ENCODE data around the gene ARL8A.

The ARL8A gene

DNA sequence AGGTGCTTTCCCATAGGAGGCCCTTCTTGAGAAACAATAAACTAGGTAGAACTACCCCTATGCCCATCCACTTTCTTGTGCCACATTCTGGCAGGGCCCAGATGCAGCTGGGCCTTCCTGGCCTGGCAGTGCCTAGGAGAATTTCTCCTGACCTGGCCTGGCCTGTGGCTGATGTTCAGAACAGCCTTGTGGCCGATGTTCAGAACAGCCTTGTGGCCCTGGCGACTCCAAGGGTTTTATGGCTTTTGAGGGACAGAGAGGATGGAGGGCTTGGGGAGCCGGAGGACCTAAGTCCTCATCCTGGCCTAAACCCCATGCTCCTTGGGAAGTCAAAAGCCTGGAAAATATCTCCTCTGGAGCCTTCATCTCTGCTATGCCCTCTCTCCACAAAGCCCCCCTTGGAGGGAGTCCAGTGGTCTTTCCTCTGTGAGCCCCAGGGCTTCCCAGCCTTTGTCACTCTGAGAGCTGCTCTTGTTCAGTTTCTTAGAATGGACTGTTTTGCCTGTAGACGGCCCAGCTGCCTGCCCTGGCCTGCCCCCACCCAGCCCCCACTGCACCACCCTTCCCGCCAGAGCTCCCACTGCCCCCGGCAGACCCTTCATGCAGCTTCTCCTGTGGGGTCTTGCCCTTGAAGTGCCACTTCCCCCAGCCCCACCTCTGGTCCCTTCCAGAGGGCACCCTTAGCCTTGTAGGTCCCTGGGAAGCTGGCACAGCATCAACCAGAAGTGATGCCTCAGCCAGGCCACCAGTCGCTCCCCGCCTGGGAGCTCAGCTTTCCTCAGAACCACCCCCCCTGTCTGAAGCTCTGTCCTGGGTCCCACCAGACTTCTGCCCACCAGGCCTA is 14.9 kb downstream of the ARL8A start:
- H3K27ac Mint-ChIP-seq: no peak overlapping the region
- H3K4me1 Mint-ChIP-seq: no peaks in the 10 kb centered on the region
- peaks cover 5% of the 10 kb centered on the region for H3K27me3 Mint-ChIP-seq
- H3K9me3 Mint-ChIP-seq: no peaks in the 10 kb centered on the region
- DNase-seq (no peak), ATAC-seq (peak; percentile 13)
- H3K36me3 Mint-ChIP-seq (ENCODE audit: low read depth): no peaks in the 10 kb centered on the region
- H3K4me3 Mint-ChIP-seq: no peak overlapping the region

DNA sequence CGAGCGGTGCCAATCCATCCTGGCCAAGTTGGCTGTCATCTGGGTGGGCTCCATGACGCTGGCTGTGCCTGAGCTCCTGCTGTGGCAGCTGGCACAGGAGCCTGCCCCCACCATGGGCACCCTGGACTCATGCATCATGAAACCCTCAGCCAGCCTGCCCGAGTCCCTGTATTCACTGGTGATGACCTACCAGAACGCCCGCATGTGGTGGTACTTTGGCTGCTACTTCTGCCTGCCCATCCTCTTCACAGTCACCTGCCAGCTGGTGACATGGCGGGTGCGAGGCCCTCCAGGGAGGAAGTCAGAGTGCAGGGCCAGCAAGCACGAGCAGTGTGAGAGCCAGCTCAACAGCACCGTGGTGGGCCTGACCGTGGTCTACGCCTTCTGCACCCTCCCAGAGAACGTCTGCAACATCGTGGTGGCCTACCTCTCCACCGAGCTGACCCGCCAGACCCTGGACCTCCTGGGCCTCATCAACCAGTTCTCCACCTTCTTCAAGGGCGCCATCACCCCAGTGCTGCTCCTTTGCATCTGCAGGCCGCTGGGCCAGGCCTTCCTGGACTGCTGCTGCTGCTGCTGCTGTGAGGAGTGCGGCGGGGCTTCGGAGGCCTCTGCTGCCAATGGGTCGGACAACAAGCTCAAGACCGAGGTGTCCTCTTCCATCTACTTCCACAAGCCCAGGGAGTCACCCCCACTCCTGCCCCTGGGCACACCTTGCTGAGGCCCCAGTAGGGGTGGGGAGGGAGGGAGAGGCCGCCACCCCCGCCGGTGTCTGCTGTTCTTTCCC is 16.5 kb downstream of the ARL8A start:
- H3K4me3 Mint-ChIP-seq: no peak overlapping the region
- ATAC-seq: no peak
- DNase-seq: no peak
- H3K36me3 Mint-ChIP-seq (ENCODE audit: low read depth): no peaks in the 10 kb centered on the region
- H3K4me1 Mint-ChIP-seq: no peaks in the 10 kb centered on the region
- H3K27ac Mint-ChIP-seq: no peak overlapping the region
- H3K9me3 Mint-ChIP-seq: no peaks in the 10 kb centered on the region
- H3K27me3 Mint-ChIP-seq: peaks cover 8% of the 10 kb centered on the region

DNA sequence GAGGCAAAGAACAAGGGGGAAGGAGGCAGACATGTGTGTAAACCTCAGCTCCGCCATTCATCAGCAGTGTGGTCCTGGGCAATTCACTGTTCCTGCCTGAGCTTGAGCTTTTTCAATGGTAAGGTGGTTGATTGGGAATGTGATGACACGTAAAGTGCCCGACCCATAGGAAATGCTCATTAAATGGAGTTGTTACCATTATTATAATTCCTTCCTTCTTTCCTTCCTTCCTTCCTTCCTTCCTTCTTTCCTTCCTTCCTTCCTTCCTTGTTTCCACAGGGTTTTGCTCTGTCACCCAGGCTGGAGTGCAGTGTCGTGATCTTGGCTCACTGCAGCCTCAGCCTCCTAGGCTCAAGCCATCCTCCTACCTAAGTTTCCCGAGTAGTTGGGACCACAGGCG is 17.5 kb downstream of the ARL8A start:
- Mint-ChIP-seq H3K9me3 (no peaks in the 10 kb centered on the region), H3K36me3 (ENCODE audit: low read depth) (no peaks in the 10 kb centered on the region), H3K27me3 (peaks cover 8% of the 10 kb centered on the region), H3K4me1 (no peaks in the 10 kb centered on the region), H3K4me3 (no peak overlapping the region), H3K27ac (no peak overlapping the region)
- DNase-seq (no peak), ATAC-seq (no peak)

DNA sequence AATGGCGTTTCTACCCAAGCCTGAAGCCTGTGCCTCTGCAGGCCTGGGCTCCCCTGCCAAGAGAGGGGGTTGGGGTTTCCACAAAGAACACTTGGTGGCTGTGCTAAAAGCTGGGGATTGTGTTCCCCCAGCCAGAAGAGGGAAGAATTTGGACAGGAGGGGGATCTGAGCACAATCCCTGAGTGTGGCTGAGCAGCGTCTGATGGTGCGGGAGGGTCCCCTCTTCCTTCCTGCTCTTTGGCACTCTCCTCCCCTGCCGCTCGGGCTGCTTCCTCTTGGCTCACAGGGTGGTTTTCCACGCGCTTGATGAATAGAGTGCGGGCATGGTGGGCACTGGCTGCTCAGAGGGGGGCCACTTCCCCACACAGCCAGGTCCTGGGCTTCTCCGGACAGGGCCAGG is 18.1 kb downstream of the ARL8A start:
- no peaks in the 10 kb centered on the region for H3K4me1 Mint-ChIP-seq
- no peak overlapping the region for H3K27ac Mint-ChIP-seq
- peaks cover 8% of the 10 kb centered on the region for H3K27me3 Mint-ChIP-seq
- no peaks in the 10 kb centered on the region for H3K36me3 Mint-ChIP-seq (ENCODE audit: low read depth)
- H3K9me3 Mint-ChIP-seq: no peaks in the 10 kb centered on the region
- ATAC-seq (no peak), DNase-seq (no peak)
- H3K4me3 Mint-ChIP-seq: no peak overlapping the region

DNA sequence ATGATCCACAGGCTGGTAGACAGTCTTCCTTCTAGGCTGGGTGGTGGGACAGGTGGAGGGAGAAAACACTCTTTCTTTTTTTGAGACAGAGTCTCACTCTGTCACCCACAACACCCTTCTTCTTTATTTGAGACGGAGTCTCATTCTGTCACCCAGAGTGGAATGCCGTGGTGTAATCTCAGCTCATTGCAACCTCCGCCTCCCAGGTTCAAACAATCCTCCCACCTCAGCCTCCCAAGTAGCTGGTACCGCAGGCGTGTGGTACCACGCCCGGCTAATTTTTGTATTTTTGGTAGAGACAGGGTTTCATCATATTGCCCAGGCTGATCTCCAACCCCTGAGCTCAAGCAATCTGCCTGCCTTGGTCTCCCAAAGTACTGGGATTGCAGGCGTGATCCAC is 18.9 kb downstream of the ARL8A start:
- Mint-ChIP-seq H3K9me3 (no peaks in the 10 kb centered on the region), H3K36me3 (ENCODE audit: low read depth) (no peaks in the 10 kb centered on the region), H3K4me3 (no peak overlapping the region), H3K27me3 (peaks cover 11% of the 10 kb centered on the region), H3K27ac (no peak overlapping the region), H3K4me1 (no peaks in the 10 kb centered on the region)
- DNase-seq: no peak
- ATAC-seq: no peak

DNA sequence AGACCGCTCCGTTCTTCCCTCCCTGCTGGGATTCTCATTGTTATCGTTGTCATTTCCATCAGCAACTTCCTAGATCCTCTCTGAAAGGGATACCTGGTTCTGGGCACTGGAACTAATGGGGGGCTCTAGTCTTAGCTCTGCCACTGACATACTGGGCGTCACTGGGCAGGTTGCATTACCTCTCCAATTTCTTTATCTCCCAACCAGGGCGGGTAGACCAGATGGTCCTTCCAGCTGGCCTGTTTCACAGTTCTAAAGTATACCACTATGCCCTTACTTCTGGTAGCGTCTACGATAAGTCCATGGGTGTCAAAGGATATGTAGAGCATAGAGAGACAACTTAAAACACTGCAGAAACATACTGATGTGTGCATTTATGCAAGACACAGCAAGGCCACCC is 20.4 kb downstream of the ARL8A start:
- no peak for ATAC-seq
- no peaks in the 10 kb centered on the region for H3K36me3 Mint-ChIP-seq (ENCODE audit: low read depth)
- no peak for DNase-seq
- no peaks in the 10 kb centered on the region for H3K4me1 Mint-ChIP-seq
- no peaks in the 10 kb centered on the region for H3K9me3 Mint-ChIP-seq
- H3K4me3 Mint-ChIP-seq: no peak overlapping the region
- no peak overlapping the region for H3K27ac Mint-ChIP-seq
- peaks cover 11% of the 10 kb centered on the region for H3K27me3 Mint-ChIP-seq

DNA sequence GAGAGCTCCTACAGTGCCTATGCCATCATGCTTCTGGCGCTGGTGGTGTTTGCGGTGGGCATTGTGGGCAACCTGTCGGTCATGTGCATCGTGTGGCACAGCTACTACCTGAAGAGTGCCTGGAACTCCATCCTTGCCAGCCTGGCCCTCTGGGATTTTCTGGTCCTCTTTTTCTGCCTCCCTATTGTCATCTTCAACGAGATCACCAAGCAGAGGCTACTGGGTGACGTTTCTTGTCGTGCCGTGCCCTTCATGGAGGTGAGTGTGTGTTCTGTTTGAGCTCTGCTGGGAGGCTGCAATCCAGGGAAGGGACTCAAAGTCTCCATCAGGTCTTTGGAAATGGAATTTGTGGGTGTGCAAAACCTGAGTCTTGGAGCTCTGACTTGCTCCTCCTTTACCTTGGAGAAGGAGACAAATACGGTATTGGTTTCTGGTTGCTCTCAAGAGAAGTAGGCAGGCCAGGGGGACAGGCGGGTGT is 21.2 kb downstream of the ARL8A start:
- Mint-ChIP-seq H3K27me3 (peaks cover 11% of the 10 kb centered on the region), H3K36me3 (ENCODE audit: low read depth) (no peaks in the 10 kb centered on the region), H3K4me3 (no peak overlapping the region), H3K9me3 (no peaks in the 10 kb centered on the region), H3K4me1 (no peaks in the 10 kb centered on the region), H3K27ac (no peak overlapping the region)
- DNase-seq (no peak), ATAC-seq (no peak)

DNA sequence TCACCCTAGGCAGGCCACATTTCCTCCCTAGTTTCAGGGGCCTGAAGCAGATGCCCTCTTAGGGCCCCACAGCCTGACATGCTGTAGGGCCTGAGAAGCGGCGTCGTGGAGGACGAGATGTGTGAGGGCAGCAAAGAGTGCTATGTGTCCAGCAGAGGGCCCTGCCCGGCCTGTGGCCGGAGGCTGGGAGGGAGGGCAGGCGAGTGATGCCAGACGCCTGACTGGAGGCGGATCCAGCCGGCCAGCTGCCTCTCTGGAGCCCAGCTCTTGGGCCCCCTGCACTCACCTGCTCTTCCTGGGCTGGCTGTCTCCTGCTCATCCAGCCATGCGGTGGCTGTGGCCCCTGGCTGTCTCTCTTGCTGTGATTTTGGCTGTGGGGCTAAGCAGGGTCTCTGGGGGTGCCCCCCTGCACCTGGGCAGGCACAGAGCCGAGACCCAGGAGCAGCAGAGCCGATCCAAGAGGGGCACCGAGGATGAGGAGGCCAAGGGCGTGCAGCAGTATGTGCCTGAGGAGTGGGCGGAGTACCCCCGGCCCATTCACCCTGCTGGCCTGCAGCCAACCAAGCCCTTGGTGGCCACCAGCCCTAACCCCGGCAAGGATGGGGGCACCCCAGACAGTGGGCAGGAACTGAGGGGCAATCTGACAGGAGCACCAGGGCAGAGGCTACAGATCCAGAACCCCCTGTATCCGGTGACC is 21.8 kb downstream of the ARL8A start, which contains the start of gene GPR37L1:
Gene GPR37L1 (plus strand): TSS at position 279 of the 697 bp plus-strand sequence. CDS start 47 bp downstream, at position 326.
- H3K4me1 Mint-ChIP-seq: no peaks in the 10 kb centered on the region
- no peak for ATAC-seq
- DNase-seq: no peak
- H3K27ac Mint-ChIP-seq: no peak within 1 kb of the TSS
- no peaks in the 10 kb centered on the region for H3K9me3 Mint-ChIP-seq
- H3K27me3 Mint-ChIP-seq: peaks cover 11% of the 10 kb centered on the region
- H3K36me3 Mint-ChIP-seq (ENCODE audit: low read depth): no peaks in the 10 kb centered on the region
- no peak within 1 kb of the TSS for H3K4me3 Mint-ChIP-seq

DNA sequence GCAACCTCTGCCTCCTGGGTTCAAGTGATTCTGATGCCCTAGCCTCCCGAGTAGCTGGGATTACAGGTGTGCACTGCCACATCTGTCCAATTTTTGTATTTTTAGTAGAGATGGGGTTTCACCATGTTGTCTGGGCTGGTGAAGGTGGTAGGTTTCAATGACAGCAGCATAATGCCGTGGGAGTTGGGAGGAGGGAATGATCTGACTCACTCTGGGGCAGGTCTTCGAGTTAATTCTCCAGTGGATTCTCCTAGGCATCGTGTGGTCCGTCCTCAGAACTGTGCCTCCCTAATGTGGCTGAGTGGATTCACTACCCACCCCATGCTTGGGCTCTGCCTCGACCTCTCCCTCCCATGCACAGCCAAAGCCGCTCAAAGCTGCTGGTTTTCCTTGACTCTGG is 23.5 kb downstream of the ARL8A start:
- no peak for DNase-seq
- no peak overlapping the region for H3K4me3 Mint-ChIP-seq
- H3K36me3 Mint-ChIP-seq (ENCODE audit: low read depth): no peaks in the 10 kb centered on the region
- peaks cover 11% of the 10 kb centered on the region for H3K27me3 Mint-ChIP-seq
- H3K4me1 Mint-ChIP-seq: no peaks in the 10 kb centered on the region
- H3K27ac Mint-ChIP-seq: no peak overlapping the region
- ATAC-seq: no peak
- H3K9me3 Mint-ChIP-seq: no peaks in the 10 kb centered on the region

DNA sequence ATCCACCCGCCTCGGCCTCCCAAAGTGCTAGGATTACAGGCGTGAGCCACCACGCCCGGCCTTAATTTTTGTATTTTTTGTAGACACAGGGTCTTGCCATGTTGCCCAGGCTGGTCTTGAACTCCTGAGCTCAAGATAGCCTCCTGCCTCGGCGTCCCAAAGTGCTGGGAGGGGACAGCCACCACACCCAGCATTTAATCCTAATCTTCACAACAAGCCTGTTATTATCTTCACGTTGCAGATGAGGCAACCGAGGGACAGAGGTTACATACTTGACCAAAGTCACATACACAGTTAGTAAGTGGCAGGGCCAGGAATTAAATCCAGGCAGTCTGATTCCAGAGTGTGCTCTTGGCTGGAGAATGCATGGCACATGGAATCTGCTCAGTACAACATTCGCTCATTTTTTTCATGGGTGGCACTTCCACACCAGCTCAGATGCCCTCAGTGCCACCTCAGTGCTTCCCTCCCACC is 26.6 kb downstream of the ARL8A start:
- Mint-ChIP-seq H3K4me1 (no peaks in the 10 kb centered on the region), H3K27me3 (peaks cover 6% of the 10 kb centered on the region), H3K9me3 (no peaks in the 10 kb centered on the region), H3K27ac (no peak overlapping the region), H3K36me3 (ENCODE audit: low read depth) (no peaks in the 10 kb centered on the region), H3K4me3 (no peak overlapping the region)
- no peak for DNase-seq
- ATAC-seq: no peak

DNA sequence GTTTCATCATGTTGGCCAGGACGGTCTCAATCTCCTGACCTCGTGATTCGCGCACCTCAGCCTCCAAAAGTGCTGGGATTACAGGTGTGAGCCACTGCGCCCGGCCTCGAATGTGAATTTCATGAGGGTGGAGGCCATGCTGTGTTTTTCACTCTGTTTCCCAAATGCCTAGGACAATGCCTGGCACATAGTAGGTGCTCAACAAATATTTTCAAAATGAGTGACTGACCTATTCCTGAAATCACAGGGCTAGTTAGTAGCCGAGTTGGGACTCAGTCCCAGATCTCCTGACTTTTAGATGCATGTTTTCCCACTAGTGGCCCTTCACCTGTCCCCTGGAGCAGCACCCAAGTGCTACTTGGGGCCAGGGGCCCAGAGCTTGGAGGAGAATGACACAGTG is 28.2 kb downstream of the ARL8A start:
- DNase-seq (no peak), ATAC-seq (no peak)
- Mint-ChIP-seq H3K36me3 (ENCODE audit: low read depth) (no peaks in the 10 kb centered on the region), H3K4me1 (no peaks in the 10 kb centered on the region), H3K9me3 (no peaks in the 10 kb centered on the region), H3K4me3 (no peak overlapping the region), H3K27ac (no peak overlapping the region), H3K27me3 (peaks cover 4% of the 10 kb centered on the region)

DNA sequence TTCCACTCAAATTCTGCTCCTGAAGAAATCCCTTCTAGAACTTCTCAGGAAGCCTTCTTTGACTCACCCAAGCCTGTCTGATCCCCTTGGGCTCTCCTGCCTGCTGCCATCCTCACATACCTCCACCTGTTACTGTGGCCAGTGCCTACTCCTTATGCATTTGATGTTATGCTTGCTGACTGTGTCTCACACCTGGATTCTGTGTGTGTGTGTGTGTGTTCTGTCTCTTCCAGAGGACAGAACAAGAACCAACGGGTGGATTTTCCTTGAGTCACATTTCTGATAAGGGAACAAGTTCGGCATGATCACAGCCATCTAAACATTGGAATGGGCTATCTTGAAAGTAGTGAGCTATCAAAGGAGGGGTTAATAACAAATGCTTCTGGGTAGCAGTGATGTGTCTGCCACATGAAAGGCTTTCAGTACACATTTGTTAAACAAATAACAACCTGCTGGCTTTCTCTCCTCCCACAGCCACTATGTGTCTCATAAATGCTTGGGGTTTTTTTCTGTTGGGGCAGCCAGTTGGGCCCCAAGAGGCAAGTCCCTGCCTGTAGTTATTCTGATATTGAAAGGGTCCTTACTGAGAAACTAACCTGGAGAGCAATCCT is 30.7 kb downstream of the ARL8A start:
- DNase-seq: no peak
- Mint-ChIP-seq H3K4me1 (no peaks in the 10 kb centered on the region), H3K4me3 (no peak overlapping the region), H3K36me3 (ENCODE audit: low read depth) (no peaks in the 10 kb centered on the region), H3K27me3 (peaks cover 2% of the 10 kb centered on the region), H3K9me3 (no peaks in the 10 kb centered on the region), H3K27ac (no peak overlapping the region)
- no peak for ATAC-seq

DNA sequence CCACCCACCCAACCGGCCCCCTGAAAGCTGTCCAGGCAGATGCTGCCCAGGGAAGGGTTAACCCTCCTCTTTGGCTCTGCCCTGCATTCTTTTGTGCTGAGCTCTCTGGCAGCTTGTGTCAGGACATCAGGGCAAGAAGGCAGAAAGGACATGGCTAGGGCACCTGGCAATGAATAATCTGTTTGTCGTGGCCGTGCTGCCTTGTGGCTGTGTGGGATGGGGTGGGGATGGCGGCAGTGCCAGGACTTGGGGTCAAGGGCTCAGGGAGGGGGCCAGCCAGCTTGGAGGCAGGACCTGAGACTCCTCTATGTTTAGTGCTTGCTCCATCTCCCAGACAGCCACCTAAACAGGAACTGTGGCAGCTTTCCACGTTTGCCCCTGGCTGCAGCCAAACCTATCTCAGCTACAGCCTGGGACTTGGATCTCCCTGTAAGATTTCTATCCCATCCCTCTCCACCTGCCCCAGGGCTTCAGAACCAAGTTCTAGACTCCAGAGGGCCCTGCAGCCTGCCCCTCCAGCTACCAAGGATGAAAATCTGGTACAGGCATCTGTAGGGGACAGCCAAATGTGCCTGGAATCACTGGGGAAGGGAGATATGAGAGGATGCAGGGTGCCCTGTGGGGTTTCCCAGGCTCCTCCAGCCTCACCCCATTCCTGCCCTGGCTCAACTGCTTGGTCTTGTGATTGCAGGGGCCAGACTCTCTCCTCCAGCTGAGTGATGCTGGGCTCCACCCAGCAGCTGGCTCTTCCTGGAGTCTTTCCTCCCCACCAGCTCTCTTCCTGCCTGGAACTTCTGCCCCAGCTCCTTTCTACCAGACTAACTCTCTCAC is 31.5 kb downstream of the ARL8A start:
- Mint-ChIP-seq H3K9me3 (no peaks in the 10 kb centered on the region), H3K4me3 (no peak overlapping the region), H3K27me3 (peaks cover 2% of the 10 kb centered on the region), H3K36me3 (ENCODE audit: low read depth) (no peaks in the 10 kb centered on the region), H3K27ac (no peak overlapping the region), H3K4me1 (no peaks in the 10 kb centered on the region)
- DNase-seq (no peak), ATAC-seq (no peak)
